Measurements from ENCODE around the gene CD52. TPM values are rescaled to one million over a fixed set of nuclear protein-coding genes. Genes with fewer than 3 reads are reported as not detected.

The CD52 gene
- polyA plus RNA-seq, 2 of the 4 experiments (the other 2 are of a cell fraction) = not detected

GRCh38 chr1:26277719-26278118 is 40.0 kb upstream of the CD52 start:
- ATAC-seq (no peak), FAIRE-seq (no peak), DNase-seq (ENCODE audit: low read depth in 1 of 2, low spot score in 1 of 2) (no peak)
- H3K4me3 ChIP-seq = no peak overlapping the region
- CTCF ChIA-PET = interaction anchor here (0.7 to 6.0 kb wide), 6 partner anchors 7 to 140 kb away, joined by 3 to 32 read pairs (median 10); no protein-coding TSS in a partner anchor
- POLR2A ChIA-PET = no interaction called here
- TF ChIP-seq NFE2L2 (conservative IDR thresholded peaks at IDR 0.05; ENCODE audit: low read length) (no peak), ZFP36 (IDR thresholded peaks at IDR 0.05; ENCODE audit: borderline replicate concordance, partially characterized antibody) (no peak), RARB (CRISPR knock-in tag; IDR thresholded peaks at IDR 0.05) (no peak), ZC3H11A (IDR thresholded peaks at IDR 0.05) (no peak), REST (IDR thresholded peaks at IDR 0.05) (no peak), ZNF302 (CRISPR knock-in tag; IDR thresholded peaks at IDR 0.05) (no peak), CBX2 (IDR thresholded peaks at IDR 0.05; ENCODE audit: borderline replicate concordance, low read depth) (no peak), HDAC2 (IDR thresholded peaks at IDR 0.05) (no peak), PHF8 (IDR thresholded peaks at IDR 0.05; ENCODE audit: borderline replicate concordance, low read depth) (no peak), RNF2 (IDR thresholded peaks at IDR 0.05; ENCODE audit: borderline replicate concordance, low read depth) (no peak), CBX8 (IDR thresholded peaks at IDR 0.05) (no peak), POLR2A (IDR thresholded peaks at IDR 0.05; ENCODE audit: low read length) (no peak), ZSCAN20 (CRISPR knock-in tag; IDR thresholded peaks at IDR 0.05) (no peak), FOSB (CRISPR knock-in tag; IDR thresholded peaks at IDR 0.05) (no peak), RFX5 (IDR thresholded peaks at IDR 0.05) (no peak)
- H3K4me1 ChIP-seq = peaks cover 45% of the 10 kb centered on the region
- no peak overlapping the region for H3K4me2 ChIP-seq
- WGBS (ENCODE audit: missing lambda C conversion rate) = 90% methylated on average over 1 of the region's 1 CpG
- H3K9me3 ChIP-seq = no peaks in the 10 kb centered on the region
- no peak overlapping the region for H3K27ac ChIP-seq

- DNase-seq (ENCODE audit: low read depth in 1 of 2, low spot score in 1 of 2) (no peak), FAIRE-seq (no peak)
- H3K4me3 ChIP-seq = no peak overlapping the region
Observed at GRCh38 chr1:26278303-26278702, 39.5 kb upstream of the CD52 start.

More at GRCh38 chr1:26278303-26278702, 39.5 kb upstream of the CD52 start:
- ChIA-PET CTCF (interaction anchor here (2.1 to 6.0 kb wide), 3 partner anchors 43 to 113 kb away, joined by 7 to 32 read pairs (median 12); no protein-coding TSS in a partner anchor), POLR2A (no interaction called here)
- Histone ChIP-seq H3K27ac (no peak overlapping the region), H3K4me2 (no peak overlapping the region), H3K4me1 (peaks cover 45% of the 10 kb centered on the region), H3K9me3 (no peaks in the 10 kb centered on the region)
- 68% methylated on average over 4 of the region's 4 CpGs for WGBS (ENCODE audit: missing lambda C conversion rate)
- TF ChIP-seq EHF (CRISPR knock-in tag; IDR thresholded peaks at IDR 0.05) (no peak), JUNB (IDR thresholded peaks at IDR 0.05) (no peak), CHD2 (IDR thresholded peaks at IDR 0.05; ENCODE audit: low read length, partially characterized antibody) (no peak), GATA3 (IDR thresholded peaks at IDR 0.05; ENCODE audit: borderline replicate concordance) (no peak), FOSL2 (IDR thresholded peaks at IDR 0.05) (no peak), FOSL2 (CRISPR knock-in tag; IDR thresholded peaks at IDR 0.05) (no peak), ZNF302 (CRISPR knock-in tag; IDR thresholded peaks at IDR 0.05) (no peak), CBX8 (IDR thresholded peaks at IDR 0.05) (no peak), HMGXB4 (CRISPR knock-in tag; IDR thresholded peaks at IDR 0.05; ENCODE audit: borderline replicate concordance) (no peak), TFCP2L1 (CRISPR knock-in tag; IDR thresholded peaks at IDR 0.05) (no peak), ESRRA (IDR thresholded peaks at IDR 0.05; ENCODE audit: borderline replicate concordance, low read length) (no peak), HEYL (CRISPR knock-in tag; IDR thresholded peaks at IDR 0.05) (no peak), PBX3 (IDR thresholded peaks at IDR 0.05) (no peak), NR3C1 (IDR thresholded peaks at IDR 0.05) (no peak), ATOH8 (CRISPR knock-in tag; IDR thresholded peaks at IDR 0.05; ENCODE audit: low read depth) (no peak), HOXA7 (CRISPR knock-in tag; IDR thresholded peaks at IDR 0.05) (no peak), ELK1 (IDR thresholded peaks at IDR 0.05; ENCODE audit: low read depth, low read length) (no peak), CEBPB (IDR thresholded peaks at IDR 0.05) (no peak), NPAS2 (CRISPR knock-in tag; IDR thresholded peaks at IDR 0.05; ENCODE audit: borderline replicate concordance) (no peak)
- ATAC-seq = no peak

All from A549 (cell line).